OCI-LY7 (cell line): Measurements from ENCODE around the gene EPSTI1. TPM values are rescaled to one million over a fixed set of nuclear protein-coding genes. Genes with fewer than 3 reads are reported as not detected.
"Not testable (repeated sequence)": the region's sequence is repeated elsewhere in the genome, so short reads cannot be mapped to it uniquely, and the experiment has no call there.

Source experiments
- Bru-seq: library from RNA; stranded (reverse); fragments of 400-500 nt; gene quantifications from one replicate; lab custom pipeline; 2021; lab: Mats Ljungman, UMichigan
- BruChase-seq, 2 experiments: library from RNA; stranded (reverse); fragments of 400-500 nt; gene quantifications; one replicate each; lab custom pipeline; 2021; lab: Mats Ljungman, UMichigan
- BruUV-seq: library from RNA; stranded (reverse); fragments of 400-500 nt; replicated peaks from 2 replicates; lab custom pipeline; 2021; lab: Mats Ljungman, UMichigan
- CTCF ChIA-PET: fragments of 300-600 bp; sonication (Branson Sonifier 250); formaldehyde crosslinking; loops from one replicate; lab custom pipeline; 2022; ENCODE audit warnings: antibody characterized with exemption; ENCODE audit not compliant: unreplicated experiment; lab: Charles Lee
- POLR2A ChIA-PET: fragments of 300-600 bp; sonication (Branson Sonifier 250); formaldehyde crosslinking; loops from one replicate; lab custom pipeline; 2022; ENCODE audit warnings: antibody characterized with exemption; lab: Charles Lee
- DNase-seq: peaks from one replicate; pipeline ENCODE4 v3.0.0-alpha.2; 2015; ENCODE audit warnings: low spot score
- H2AFZ ChIP-seq: fragments of 200-600 bp; sonication (generic), shearing (Covaris generic); 2 replicates; pipeline ENCODE4 v1.6.1; 2014; ENCODE audit warnings: mild to moderate bottlenecking, antibody characterized with exemption, low read length, moderate library complexity
- H3K27ac ChIP-seq: fragments of 200-600 bp; sonication (generic); 2 replicates; pipeline ENCODE4 v1.5.1; 2014; ENCODE audit warnings: mixed run types, low read depth, mild to moderate bottlenecking, moderate library complexity, low read length, inconsistent platforms; ENCODE audit not compliant: poor library complexity, severe bottlenecking
- H3K36me3 ChIP-seq: fragments of 200-600 bp; sonication (generic); 2 replicates; pipeline ENCODE4 v1.6.1; 2014; ENCODE audit warnings: mild to moderate bottlenecking, antibody characterized with exemption, low read length, moderate library complexity, mixed read lengths; ENCODE audit not compliant: insufficient read depth
- H3K4me1 ChIP-seq: fragments of 200-600 bp; sonication (generic); 2 replicates; pipeline ENCODE4 v1.5.1; 2014; ENCODE audit warnings: mild to moderate bottlenecking, low read length; ENCODE audit not compliant: insufficient read depth, poor library complexity, severe bottlenecking
- H3K4me2 ChIP-seq: fragments of 200-600 bp; sonication (generic); 2 replicates; pipeline ENCODE4 v1.6.1; 2014; ENCODE audit warnings: mild to moderate bottlenecking, low read length
- H3K4me3 ChIP-seq: fragments of 200-600 bp; sonication (generic); 2 replicates; pipeline ENCODE4 v1.5.1; 2014; ENCODE audit warnings: mild to moderate bottlenecking, low read depth, low read length; ENCODE audit not compliant: poor library complexity, severe bottlenecking
- H3K79me2 ChIP-seq: fragments of 200-600 bp; sonication (generic); 2 replicates; pipeline ENCODE4 v1.6.1; 2016; ENCODE audit warnings: low read depth, mild to moderate bottlenecking, low read length, moderate library complexity, mixed read lengths; ENCODE audit not compliant: insufficient read depth
- H3K9me2 ChIP-seq: fragments of 200-600 bp; sonication (generic); 2 replicates; pipeline ENCODE4 v1.6.1; 2016; ENCODE audit warnings: mild to moderate bottlenecking, low read length, mixed read lengths; ENCODE audit not compliant: insufficient read depth
- H3K9me3 ChIP-seq: fragments of 200-600 bp; sonication (generic); 2 replicates; pipeline ENCODE4 v1.6.1; 2014; ENCODE audit warnings: mild to moderate bottlenecking, mixed run types, low read length, mixed read lengths
- H4K20me1 ChIP-seq: fragments of 200-600 bp; sonication (generic); 2 replicates; pipeline ENCODE4 v1.6.1; 2014; ENCODE audit warnings: mild to moderate bottlenecking, antibody characterized with exemption, low read length, moderate library complexity, mixed read lengths; ENCODE audit not compliant: insufficient read depth
- EZH2phosphoT487 ChIP-seq: fragments of 200-600 bp; sonication (generic); IDR thresholded peaks from 2 replicates; pipeline ENCODE4 v1.6.1; 2018; ENCODE audit warnings: low read depth, borderline replicate concordance, mild to moderate bottlenecking, mixed run types, antibody characterized with exemption, low read length, moderate library complexity, mixed read lengths
- intact Hi-C: fragments of 100-400 bp; cut with micrococcal nuclease; formaldehyde crosslinking; loops from one replicate; pipeline ENCODE4 v1.10.0; 2022; ENCODE audit not compliant: unreplicated experiment
- long read RNA-seq: library from polyadenylated mRNA; stranded (forward); transcript quantifications from one replicate; pipeline ENCODE4 v2.0.0, GENCODE V29; 2022
- total RNA-seq, 2 experiments: library from RNA; depleted of rRNA in 1 of 2; stranded (reverse); fragments of >200 nt in 1 of 2; shearing (Covaris generic) in 1 of 2; gene quantifications; 2 replicates each; pipeline ENCODE4 v1.2.3, GENCODE V29; 2014 to 2022
- TF ChIP-seq, protein P1 (sequence below): fragments of 200-600 bp; sonication (generic); conservative IDR thresholded peaks from 2 replicates; pipeline ENCODE4 v1.5.1; 2014; ENCODE audit warnings: mild to moderate bottlenecking, antibody characterized with exemption, low read length, moderate library complexity, mixed read lengths

EPSTI1 gene, protein sequence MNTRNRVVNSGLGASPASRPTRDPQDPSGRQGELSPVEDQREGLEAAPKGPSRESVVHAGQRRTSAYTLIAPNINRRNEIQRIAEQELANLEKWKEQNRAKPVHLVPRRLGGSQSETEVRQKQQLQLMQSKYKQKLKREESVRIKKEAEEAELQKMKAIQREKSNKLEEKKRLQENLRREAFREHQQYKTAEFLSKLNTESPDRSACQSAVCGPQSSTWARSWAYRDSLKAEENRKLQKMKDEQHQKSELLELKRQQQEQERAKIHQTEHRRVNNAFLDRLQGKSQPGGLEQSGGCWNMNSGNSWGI
- total RNA-seq (2014; rRNA removed; shearing (Covaris generic)) (0.10 and 2.1 TPM in 2 replicates), total RNA-seq (2022) (0.49 TPM in 1 of 2 replicates, not detected in the other), Bru-seq, nascent RNA (percentile 18 among the genes with signal in this experiment), BruChase-seq, experiment 1, labeled RNA remaining after a 6-hour chase (percentile 12 among the genes with signal in this experiment), BruChase-seq, experiment 2, labeled RNA remaining after a 2-hour chase (percentile 13 among the genes with signal in this experiment)
- long read RNA-seq, result 0 reads

DNA sequence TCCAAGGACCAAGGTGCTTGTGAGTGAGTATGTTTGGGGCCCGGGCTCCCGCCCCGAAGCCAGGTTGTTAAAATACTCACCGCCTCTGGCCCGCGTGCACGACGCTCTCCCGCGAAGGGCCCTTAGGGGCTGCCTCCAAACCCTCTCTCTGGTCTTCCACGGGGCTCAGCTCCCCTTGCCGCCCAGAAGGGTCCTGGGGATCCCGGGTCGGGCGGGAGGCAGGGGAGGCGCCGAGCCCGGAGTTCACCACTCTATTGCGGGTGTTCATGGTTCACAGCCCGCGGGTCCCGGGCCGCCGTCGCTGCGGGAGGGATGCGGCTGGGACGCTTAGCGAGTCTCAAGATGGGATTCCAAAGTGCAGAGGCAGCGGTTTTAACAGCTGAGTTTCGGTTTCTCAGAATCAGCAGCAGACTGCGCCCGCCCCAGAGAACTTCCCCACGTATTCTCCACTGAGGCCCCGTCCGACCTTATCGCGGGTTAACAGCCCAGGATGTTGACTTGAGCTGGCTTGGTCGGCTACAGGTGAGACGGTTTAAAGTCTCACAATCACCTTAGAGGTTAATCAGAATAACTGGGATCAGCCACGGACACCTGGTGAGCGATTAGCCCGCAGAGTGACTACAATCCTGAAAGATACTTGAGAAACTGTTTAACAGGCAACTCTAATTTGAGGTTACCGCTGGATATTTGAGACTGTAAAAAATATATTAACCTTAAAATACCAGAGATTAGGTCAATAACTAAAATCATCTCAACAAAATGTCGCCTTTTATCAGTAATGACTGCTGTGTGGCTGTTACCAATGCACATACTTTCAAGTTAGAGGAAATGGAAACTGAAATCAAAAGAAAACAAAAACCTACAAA lies at the start of gene EPSTI1:
Gene EPSTI1, minus strand, starts transcription at position 344 of the 866 bp plus-strand sequence. Its CDS starts 76 bp downstream, at position 268.
- H3K4me2 ChIP-seq, result peak within 1 kb of the TSS; percentile 82
- peak within 1 kb of the TSS; percentile 90 for H2AFZ ChIP-seq
- no peaks in the 10 kb centered on the region for H3K9me3 ChIP-seq
- H3K27ac ChIP-seq, result peak within 1 kb of the TSS; percentile 9
- no TSS peak for BruUV-seq
- intact Hi-C loops, result no loop called here
- H3K36me3 ChIP-seq, result no peaks in the 10 kb centered on the region
- H3K79me2 ChIP-seq, result no peaks in the 10 kb centered on the region
- ChIA-PET POLR2A (interaction anchor here (0.6 kb wide), 2 partner anchors 9 to 456 kb away, joined by 3 read pairs; no protein-coding TSS in a partner anchor), CTCF (no interaction called here)
- H3K4me3 ChIP-seq, result peak within 1 kb of the TSS; percentile 63
- no peaks in the 10 kb centered on the region for H4K20me1 ChIP-seq
- TF ChIP-seq EZH2phosphoT487, result no peak
- TF ChIP-seq, protein P1, sequence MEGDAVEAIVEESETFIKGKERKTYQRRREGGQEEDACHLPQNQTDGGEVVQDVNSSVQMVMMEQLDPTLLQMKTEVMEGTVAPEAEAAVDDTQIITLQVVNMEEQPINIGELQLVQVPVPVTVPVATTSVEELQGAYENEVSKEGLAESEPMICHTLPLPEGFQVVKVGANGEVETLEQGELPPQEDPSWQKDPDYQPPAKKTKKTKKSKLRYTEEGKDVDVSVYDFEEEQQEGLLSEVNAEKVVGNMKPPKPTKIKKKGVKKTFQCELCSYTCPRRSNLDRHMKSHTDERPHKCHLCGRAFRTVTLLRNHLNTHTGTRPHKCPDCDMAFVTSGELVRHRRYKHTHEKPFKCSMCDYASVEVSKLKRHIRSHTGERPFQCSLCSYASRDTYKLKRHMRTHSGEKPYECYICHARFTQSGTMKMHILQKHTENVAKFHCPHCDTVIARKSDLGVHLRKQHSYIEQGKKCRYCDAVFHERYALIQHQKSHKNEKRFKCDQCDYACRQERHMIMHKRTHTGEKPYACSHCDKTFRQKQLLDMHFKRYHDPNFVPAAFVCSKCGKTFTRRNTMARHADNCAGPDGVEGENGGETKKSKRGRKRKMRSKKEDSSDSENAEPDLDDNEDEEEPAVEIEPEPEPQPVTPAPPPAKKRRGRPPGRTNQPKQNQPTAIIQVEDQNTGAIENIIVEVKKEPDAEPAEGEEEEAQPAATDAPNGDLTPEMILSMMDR, result no peak
- H3K4me1 ChIP-seq, result peaks cover 15% of the 10 kb centered on the region
- DNase-seq, result peak; percentile 75
- no peaks in the 10 kb centered on the region for H3K9me2 ChIP-seq

DNA sequence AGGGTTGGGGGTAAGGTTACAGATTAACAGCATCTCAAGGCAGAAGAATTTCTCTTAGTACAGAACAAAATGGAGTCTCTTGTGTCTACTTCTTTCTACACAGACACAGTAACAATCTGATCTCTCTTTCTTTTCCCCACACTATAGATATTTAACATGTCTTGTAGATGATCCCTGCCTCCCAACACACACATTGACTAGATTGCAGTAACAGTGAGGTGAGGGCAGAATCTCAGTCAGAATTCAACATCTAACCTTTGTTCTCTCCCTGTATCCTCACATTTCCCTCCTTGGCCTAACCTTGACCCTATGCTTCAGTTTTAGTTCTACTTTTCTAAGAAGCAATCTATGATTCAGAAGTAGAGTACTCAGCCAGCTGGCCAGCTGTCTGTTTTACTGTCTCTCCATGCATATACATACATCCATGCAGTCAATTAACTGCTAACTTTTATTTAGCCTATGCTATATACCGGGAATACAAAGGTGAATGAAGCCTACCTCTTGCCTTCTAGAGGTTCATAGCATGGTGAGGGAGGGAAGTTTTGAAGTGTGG lies 49.4 kb upstream of the EPSTI1 start:
- H3K9me3 ChIP-seq, result peaks cover 8% of the 10 kb centered on the region; the same call in 1 of the 2 replicates
- no peaks in the 10 kb centered on the region for H4K20me1 ChIP-seq
- no peak overlapping the region; the same call in 1 of the 2 replicates for H2AFZ ChIP-seq
- DNase-seq, result no peak
- CTCF ChIA-PET, result no interaction called here
- no peak for TF ChIP-seq EZH2phosphoT487
- TF ChIP-seq, protein P1, result no peak
- H3K27ac ChIP-seq, result no peak overlapping the region
- POLR2A ChIA-PET, result no interaction called here
- H3K4me2 ChIP-seq, result no peak overlapping the region
- H3K9me2 ChIP-seq, result no peaks in the 10 kb centered on the region
- BruUV-seq, result no TSS peak
- no peak overlapping the region for H3K4me3 ChIP-seq
- H3K36me3 ChIP-seq, result no peaks in the 10 kb centered on the region
- peaks cover 42% of the 10 kb centered on the region for H3K4me1 ChIP-seq
- H3K79me2 ChIP-seq, result no peaks in the 10 kb centered on the region
- intact Hi-C loops, result no loop called here

DNA sequence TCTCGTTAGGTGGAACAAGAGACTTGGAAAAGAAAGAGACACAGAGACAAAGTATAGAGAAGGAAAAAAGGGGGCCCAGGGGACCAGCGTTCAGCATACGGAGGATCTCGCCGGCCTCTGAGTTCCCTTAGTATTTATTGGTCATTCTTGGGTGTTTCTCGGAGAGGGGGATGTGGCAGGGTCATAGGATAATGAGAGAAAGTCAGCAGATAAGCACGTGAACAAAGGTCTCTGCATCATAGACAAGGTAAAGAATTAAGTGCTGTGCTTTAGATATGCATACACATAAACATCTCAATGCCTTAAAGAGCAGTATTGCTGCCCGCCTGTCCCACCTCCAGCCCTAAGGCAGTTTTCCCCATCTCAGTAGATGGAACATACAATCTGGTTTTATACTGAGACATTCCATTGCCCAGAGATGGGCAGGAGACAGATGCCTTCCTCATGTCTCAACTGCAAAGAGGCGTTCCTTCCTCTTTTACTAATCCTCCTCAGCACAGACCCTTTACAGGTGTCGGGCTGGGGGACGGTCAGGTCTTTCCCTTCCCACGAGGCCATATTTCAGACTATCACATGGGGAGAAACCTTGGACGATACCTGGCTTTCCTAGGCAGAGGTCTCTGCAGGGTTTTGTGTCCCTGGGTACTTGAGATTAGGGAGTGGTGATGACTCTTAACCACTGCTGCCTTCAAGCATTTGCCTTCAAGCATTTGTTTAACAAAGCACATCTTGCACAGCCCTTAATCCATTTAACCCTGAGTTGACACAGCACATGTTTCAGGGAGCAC lies 48.7 kb upstream of the EPSTI1 start:
- POLR2A ChIA-PET, result not testable (repeated sequence)

More for the DNA sequence above, 48.7 kb upstream of the EPSTI1 start:
- H3K36me3 ChIP-seq, intact Hi-C loops, H3K9me2 ChIP-seq, H3K4me3 ChIP-seq, H3K9me3 ChIP-seq, DNase-seq, CTCF ChIA-PET, H4K20me1 ChIP-seq, BruUV-seq, H3K79me2 ChIP-seq, H3K27ac ChIP-seq: not testable (repeated sequence)
- 0 out of 2 replicates have a peak overlapping the region, but pooled peaks have one; percentile 8 for H3K4me2 ChIP-seq
- peaks cover 36% of the 10 kb centered on the region for H3K4me1 ChIP-seq
- H2AFZ ChIP-seq, result peak overlapping the region; percentile 49; the same call in 1 of the 2 replicates
